HG03064 (cell line): ENCODE measurements around the gene ATP13A1.
"Not testable (repeated sequence)": the region's sequence is repeated elsewhere in the genome, so short reads cannot be mapped to it uniquely, and the experiment has no call there.

ENCODE experiments used
- ATAC-seq: cut with Tn5 transposase; IDR thresholded peaks from one replicate; pipeline ENCODE4 v1.9.1; 2021; ENCODE audit warnings: low read depth; ENCODE audit not compliant: unreplicated experiment

Gene ATP13A1

GRCh38 chr19:19626516-19627472 lies 36.7 kb downstream of the ATP13A1 start:
- ATAC-seq, result no peak

- no peak for ATAC-seq
These were observed 39.4 kb downstream of the ATP13A1 start for GRCh38 chr19:19624032-19624570.

- no peak for ATAC-seq
These were observed 40.1 kb downstream of the ATP13A1 start for GRCh38 chr19:19623383-19623782.

GRCh38 chr19:19619849-19620210 lies 43.6 kb downstream of the ATP13A1 start:
- ATAC-seq, result no peak

- no peak for ATAC-seq
These were observed 44.2 kb downstream of the ATP13A1 start for GRCh38 chr19:19619181-19619848.

- ATAC-seq, result peak; percentile 91
These were observed 45.0 kb downstream of the ATP13A1 start, which contains the start of gene PBX4 for GRCh38 chr19:19618219-19619051. PBX4 (minus strand) TSS chr19:19618687; CDS start chr19:19618629, 58 bp downstream.

GRCh38 chr19:19615086-19615485 lies 48.4 kb downstream of the ATP13A1 start:
- ATAC-seq, result no peak

GRCh38 chr19:19613506-19613905 lies 50.0 kb downstream of the ATP13A1 start:
- ATAC-seq, result no peak

GRCh38 chr19:19610376-19611202 lies 52.9 kb downstream of the ATP13A1 start:
- ATAC-seq, result no peak

- ATAC-seq, result not testable (repeated sequence)
These were observed 56.8 kb downstream of the ATP13A1 start for GRCh38 chr19:19606686-19607085.

GRCh38 chr19:19606021-19606420 lies 57.5 kb downstream of the ATP13A1 start:
- no peak for ATAC-seq

GRCh38 chr19:19602713-19603324 lies 60.7 kb downstream of the ATP13A1 start:
- ATAC-seq, result no peak

- ATAC-seq, result no peak
These were observed 61.3 kb downstream of the ATP13A1 start for GRCh38 chr19:19602136-19602712.

GRCh38 chr19:19600793-19601330 lies 62.6 kb downstream of the ATP13A1 start:
- no peak for ATAC-seq

- not testable (repeated sequence) for ATAC-seq
These were observed 64.6 kb downstream of the ATP13A1 start for GRCh38 chr19:19598728-19599451.

GRCh38 chr19:19597809-19598306 lies 65.6 kb downstream of the ATP13A1 start:
- ATAC-seq, result peak; percentile 47
